Keratinocyte (primary cell): Measurements from ENCODE around the gene LRRN2. TPM values are rescaled to one million over a fixed set of nuclear protein-coding genes. Genes with fewer than 3 reads are reported as not detected.

Experiments used
- DNase-seq: peaks from one replicate; pipeline ENCODE4 v3.0.0-alpha.2; 2011; ENCODE audit warnings: low read depth, missing footprints, low spot score
- FAIRE-seq: peaks from 2 replicates; lab custom pipeline; 2011; peaks lifted over from hg19 to GRCh38; lab: Jason Lieb, UNC
- H2AFZ ChIP-seq: 2 replicates; pipeline ENCODE4 v1.6.0; 2012; ENCODE audit warnings: low read length, control low read depth, inconsistent platforms; ENCODE audit not compliant: control insufficient read depth
- H3K27ac ChIP-seq: 2 replicates; pipeline ENCODE4 v1.5.1; 2011; ENCODE audit warnings: low read length; ENCODE audit not compliant: control insufficient read depth, insufficient read depth
- H3K27me3 ChIP-seq: 3 replicates; pipeline ENCODE4 v1.6.0; 2011; ENCODE audit warnings: low read length; ENCODE audit not compliant: control insufficient read depth, insufficient read depth; ENCODE audit errors: extremely low read depth
- H3K36me3 ChIP-seq, 2 experiments: 2 replicates in 1 of 2; 3 replicates in 1 of 2; pipeline ENCODE4 v1.5.1; 2011; ENCODE audit warnings: low read length in 2 of 2, mild to moderate bottlenecking in 1 of 2; ENCODE audit not compliant: control insufficient read depth in 2 of 2, insufficient read depth in 2 of 2; ENCODE audit errors: extremely low read depth in 1 of 2
- H3K4me1 ChIP-seq: 3 replicates; pipeline ENCODE4 v1.5.1; 2011; ENCODE audit warnings: low read length; ENCODE audit not compliant: control insufficient read depth, insufficient read depth; ENCODE audit errors: extremely low read depth
- H3K4me2 ChIP-seq: 3 replicates; pipeline ENCODE4 v1.6.0; 2011; ENCODE audit warnings: low read depth, low read length; ENCODE audit not compliant: control insufficient read depth, insufficient read depth; ENCODE audit errors: extremely low read depth
- H3K4me3 ChIP-seq, 3 experiments: fragments of 200-600 bp in 1 of 3; sonication (generic) in 1 of 3; 2 replicates in 2 of 3; 3 replicates in 1 of 3; pipeline ENCODE4 v1.5.1; 2011 to 2016; ENCODE audit warnings: low read length in 3 of 3, mild to moderate bottlenecking in 3 of 3, control low read depth in 2 of 3, inconsistent platforms in 1 of 3, low read depth in 1 of 3, mixed read lengths in 1 of 3, mixed run types in 1 of 3, moderate library complexity in 1 of 3; ENCODE audit not compliant: control insufficient read depth in 2 of 3, insufficient read depth in 2 of 3; ENCODE audit errors: extremely low read depth in 1 of 3
- H3K79me2 ChIP-seq: 2 replicates; pipeline ENCODE4 v1.6.0; 2012; ENCODE audit warnings: low read length; ENCODE audit not compliant: control insufficient read depth, insufficient read depth
- H3K9ac ChIP-seq: 3 replicates; pipeline ENCODE4 v1.6.0; 2011; ENCODE audit warnings: low read length; ENCODE audit not compliant: control insufficient read depth, insufficient read depth; ENCODE audit errors: extremely low read depth
- H3K9me1 ChIP-seq: 3 replicates; pipeline ENCODE4 v1.6.0; 2011; ENCODE audit warnings: low read length; ENCODE audit not compliant: control insufficient read depth, insufficient read depth; ENCODE audit errors: extremely low read depth
- H3K9me3 ChIP-seq: 2 replicates; pipeline ENCODE4 v1.5.1; 2012; ENCODE audit warnings: low read depth, low read length; ENCODE audit not compliant: control insufficient read depth
- H4K20me1 ChIP-seq: 3 replicates; pipeline ENCODE4 v1.6.0; 2011; ENCODE audit warnings: low read length; ENCODE audit not compliant: control insufficient read depth, insufficient read depth; ENCODE audit errors: extremely low read depth
- CTCF ChIP-seq, 3 experiments: IDR thresholded peaks in 1 of 3; conservative IDR thresholded peaks in 1 of 3; optimal IDR thresholded peaks in 1 of 3; 2 replicates in 2 of 3; 3 replicates in 1 of 3; pipeline versions ENCODE3 to v1.5.1; 2011; ENCODE audit warnings: low read length in 3 of 3, mild to moderate bottlenecking in 3 of 3, moderate library complexity in 2 of 3, control low read depth in 1 of 3, inconsistent platforms in 1 of 3; ENCODE audit not compliant: insufficient read depth in 2 of 3; ENCODE audit errors: extremely low read depth in 1 of 3
- EZH2 ChIP-seq: IDR thresholded peaks from one replicate; pipeline ENCODE4 v1.6.1; 2012; ENCODE audit warnings: inconsistent platforms, mild to moderate bottlenecking, low read length, moderate library complexity
- dilution Hi-C: fragments of 300-500 bp; cut with MboI; formaldehyde crosslinking; loops from one replicate; pipeline ENCODE4 v1.7.0; 2020; ENCODE audit warnings: low sequenced_read_pairs; ENCODE audit not compliant: extremely low pct_ligation_motif_present
- polyA plus RNA-seq, 5 experiments: library from polyadenylated mRNA; depleted of rRNA in 3 of 5; stranded (reverse) in 3 of 5; stranded (forward) in 1 of 5; unstranded in 1 of 5; fragments of >200 nt; gene quantifications; 1 replicate in 1 of 5; 2 replicates in 3 of 5; 3 replicates in 1 of 5; pipeline versions ENCODE4 v1.2.1 to v1.2.3, GENCODE V29; 2011 to 2012; ENCODE audit warnings: missing spikeins in 2 of 5, low read depth in 1 of 5, low replicate concordance in 1 of 5

LRRN2 gene
- polyA plus RNA-seq, 1 donor (not counting 4 experiments of a cell fraction or from before 2014, with no cell fraction given), result not detected

- H3K4me2 ChIP-seq, result no peak overlapping the region
- peaks cover 9% of the 10 kb centered on the region for H3K27me3 ChIP-seq
- H3K4me1 ChIP-seq, result no peaks in the 10 kb centered on the region
- no peak overlapping the region for H3K27ac ChIP-seq
- H3K79me2 ChIP-seq, result no peaks in the 10 kb centered on the region
- no peak for FAIRE-seq
- no peak overlapping the region for H3K9ac ChIP-seq
- no peaks in the 10 kb centered on the region for H3K36me3 ChIP-seq
- no peaks in the 10 kb centered on the region for H4K20me1 ChIP-seq
- DNase-seq, result no peak
- no peak overlapping the region for H3K4me3 ChIP-seq
- TF ChIP-seq EZH2 (no peak), CTCF (optimal IDR thresholded peaks at IDR 0.05 in 1 of 3, IDR thresholded peaks at IDR 0.05 in 1 of 3, conservative IDR thresholded peaks at IDR 0.05 in 1 of 3; ENCODE audit: extremely low read depth in 1 of 3, insufficient read depth in 2 of 3, low read length in 3 of 3) (no peak)
- dilution Hi-C loops, result no loop called here
- no peak overlapping the region for H2AFZ ChIP-seq
- no peaks in the 10 kb centered on the region for H3K9me1 ChIP-seq
- H3K9me3 ChIP-seq, result no peaks in the 10 kb centered on the region
These were observed 64.1 kb downstream of the LRRN2 start for GRCh38 chr1:204621396-204621795.

- no peak overlapping the region for H3K27ac ChIP-seq
- FAIRE-seq, result no peak
- dilution Hi-C loops, result no loop called here
These were observed 65.8 kb downstream of the LRRN2 start for GRCh38 chr1:204619721-204620120.

More at GRCh38 chr1:204619721-204620120, 65.8 kb downstream of the LRRN2 start:
- no peaks in the 10 kb centered on the region for H4K20me1 ChIP-seq
- no peak overlapping the region for H3K4me3 ChIP-seq
- no peak overlapping the region for H3K4me2 ChIP-seq
- no peak overlapping the region for H3K9ac ChIP-seq
- no peaks in the 10 kb centered on the region for H3K9me1 ChIP-seq
- peak in 1 of 3 experiments; percentile 14 for TF ChIP-seq CTCF (optimal IDR thresholded peaks at IDR 0.05 in 1 of 3, IDR thresholded peaks at IDR 0.05 in 1 of 3, conservative IDR thresholded peaks at IDR 0.05 in 1 of 3; ENCODE audit: extremely low read depth in 1 of 3, insufficient read depth in 2 of 3, low read length in 3 of 3)
- no peak for TF ChIP-seq EZH2
- no peaks in the 10 kb centered on the region for H3K4me1 ChIP-seq
- H3K9me3 ChIP-seq, result no peaks in the 10 kb centered on the region
- H3K36me3 ChIP-seq, result no peaks in the 10 kb centered on the region
- no peak overlapping the region for H2AFZ ChIP-seq
- no peaks in the 10 kb centered on the region for H3K79me2 ChIP-seq
- peaks cover 13% of the 10 kb centered on the region for H3K27me3 ChIP-seq
- DNase-seq, result no peak
